ENCODE results near the gene STARD3. TPM values are rescaled to one million over a fixed set of nuclear protein-coding genes. Genes with fewer than 3 reads are reported as not detected.

The STARD3 gene
- total RNA-seq, 6 experiments from 2014 or later, result 24.3 to 49.8 (median 28.0) TPM

DNA sequence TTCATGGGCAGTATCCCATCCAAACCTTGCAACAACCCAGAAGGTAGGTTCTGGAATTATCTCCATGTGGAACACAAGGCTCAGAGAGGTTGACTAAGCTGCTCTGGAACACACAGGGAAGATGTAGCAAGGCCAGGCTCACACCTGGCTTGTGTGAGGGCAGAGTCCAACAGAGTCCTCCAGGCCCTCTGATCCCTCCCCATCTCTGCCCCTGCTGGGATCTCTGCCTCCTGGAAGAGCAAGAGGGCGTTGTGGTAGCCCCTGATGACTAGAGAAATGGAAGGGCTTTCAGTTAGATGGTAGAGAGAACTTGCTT is 17.2 kb upstream of the STARD3 start:
- WGBS (ENCODE audit: insufficient coverage, low coverage, low lambda C conversion rate, missing lambda C conversion rate), result 50% methylated on average over 1 of the region's 1 CpG
- Histone ChIP-seq H3K4me3 (no peak overlapping the region), H3K4me1 (no peaks in the 10 kb centered on the region), H3K27me3 (no peaks in the 10 kb centered on the region), H3K27ac (no peak overlapping the region), H3K36me3 (no peaks in the 10 kb centered on the region), H3K9me3 (no peaks in the 10 kb centered on the region)
- ATAC-seq (no peak), DNase-seq (no peak)
- intact Hi-C loops (cut with DNase I), result loop anchor here (5.0 to 10.0 kb wide), 4 partner anchors 55 to 133 kb away; no protein-coding TSS in a partner anchor
- TF ChIP-seq, protein P1, sequence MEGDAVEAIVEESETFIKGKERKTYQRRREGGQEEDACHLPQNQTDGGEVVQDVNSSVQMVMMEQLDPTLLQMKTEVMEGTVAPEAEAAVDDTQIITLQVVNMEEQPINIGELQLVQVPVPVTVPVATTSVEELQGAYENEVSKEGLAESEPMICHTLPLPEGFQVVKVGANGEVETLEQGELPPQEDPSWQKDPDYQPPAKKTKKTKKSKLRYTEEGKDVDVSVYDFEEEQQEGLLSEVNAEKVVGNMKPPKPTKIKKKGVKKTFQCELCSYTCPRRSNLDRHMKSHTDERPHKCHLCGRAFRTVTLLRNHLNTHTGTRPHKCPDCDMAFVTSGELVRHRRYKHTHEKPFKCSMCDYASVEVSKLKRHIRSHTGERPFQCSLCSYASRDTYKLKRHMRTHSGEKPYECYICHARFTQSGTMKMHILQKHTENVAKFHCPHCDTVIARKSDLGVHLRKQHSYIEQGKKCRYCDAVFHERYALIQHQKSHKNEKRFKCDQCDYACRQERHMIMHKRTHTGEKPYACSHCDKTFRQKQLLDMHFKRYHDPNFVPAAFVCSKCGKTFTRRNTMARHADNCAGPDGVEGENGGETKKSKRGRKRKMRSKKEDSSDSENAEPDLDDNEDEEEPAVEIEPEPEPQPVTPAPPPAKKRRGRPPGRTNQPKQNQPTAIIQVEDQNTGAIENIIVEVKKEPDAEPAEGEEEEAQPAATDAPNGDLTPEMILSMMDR (IDR thresholded peaks at IDR 0.05), result no peak
- no peak for TF ChIP-seq POLR2A (IDR thresholded peaks at IDR 0.05)

DNA sequence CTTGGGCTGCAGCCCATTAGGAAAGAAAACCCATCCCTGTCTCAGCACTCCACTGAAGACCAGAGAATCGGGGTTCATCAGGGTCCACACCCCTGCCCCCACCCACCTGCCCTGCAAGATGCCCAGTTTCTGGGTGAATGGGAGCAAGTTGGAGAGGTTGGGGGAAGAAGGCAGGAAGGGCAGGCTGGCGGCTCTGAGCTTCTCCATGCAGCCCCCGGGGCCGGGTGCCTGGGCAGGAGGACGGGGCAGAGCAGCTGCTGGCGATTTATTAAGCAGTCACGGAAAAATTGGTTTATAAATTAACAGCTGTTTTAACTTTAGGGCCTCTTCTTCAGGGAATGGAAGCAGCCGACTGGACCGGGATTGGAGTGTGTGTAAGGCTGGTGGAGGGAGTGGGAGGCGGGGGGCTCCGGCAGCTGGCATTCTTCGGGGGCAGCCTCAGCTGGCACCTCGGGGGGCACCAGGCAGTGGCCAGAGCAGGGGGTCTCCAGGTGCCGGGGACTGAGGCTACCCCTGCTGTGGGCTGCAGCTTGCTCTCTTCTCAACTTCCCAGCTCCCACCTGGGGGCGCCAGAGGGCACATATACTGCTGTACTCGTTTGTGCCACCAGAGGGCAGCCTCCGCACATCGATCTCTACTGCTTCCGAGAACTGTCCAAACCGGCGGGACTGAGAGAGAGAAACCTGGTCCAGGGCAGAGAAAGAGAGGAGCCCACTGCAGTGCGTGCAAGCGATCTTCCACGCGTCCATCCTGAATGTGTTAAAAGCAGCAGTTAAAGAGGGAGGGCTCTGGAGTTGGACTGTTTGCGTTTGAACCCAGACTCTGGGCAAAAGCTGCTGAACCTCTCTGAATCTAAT is 15.2 kb upstream of the STARD3 start:
- no peak overlapping the region for H3K4me3 ChIP-seq
- H3K27me3 ChIP-seq, result peaks cover 0 to 1% of the 10 kb centered on the region in 2 donors
- H3K27ac ChIP-seq, result no peak overlapping the region
- WGBS (ENCODE audit: insufficient coverage, low coverage, low lambda C conversion rate, missing lambda C conversion rate), result 4% methylated on average over 19 of the region's 26 CpGs
- H3K9me3 ChIP-seq, result no peaks in the 10 kb centered on the region
- H3K36me3 ChIP-seq, result no peaks in the 10 kb centered on the region
- ATAC-seq (peak; percentile 84 to 93 (median 88)), DNase-seq (peak; percentile 84 to 89 (median 84))
- TF ChIP-seq, protein P1 (IDR thresholded peaks at IDR 0.05), result peak; percentile 99 to 100 (median 100)
- TF ChIP-seq POLR2A (IDR thresholded peaks at IDR 0.05), result no peak
- intact Hi-C loops (cut with DNase I), result loop anchor here (5.0 to 10.0 kb wide), 4 partner anchors 53 to 131 kb away; no protein-coding TSS in a partner anchor
- no peaks in the 10 kb centered on the region for H3K4me1 ChIP-seq

GRCh38 chr17:39622380-39623006 is 14.5 kb upstream of the STARD3 start:
- TF ChIP-seq, protein P1 (IDR thresholded peaks at IDR 0.05), result no peak
- no peak for TF ChIP-seq POLR2A (IDR thresholded peaks at IDR 0.05)
- 32% methylated on average over 16 of the region's 16 CpGs for WGBS (ENCODE audit: insufficient coverage, low coverage, low lambda C conversion rate, missing lambda C conversion rate)
- Histone ChIP-seq H3K9me3 (no peaks in the 10 kb centered on the region), H3K27ac (no peak overlapping the region), H3K4me1 (no peaks in the 10 kb centered on the region), H3K27me3 (peaks cover 0 to 9% of the 10 kb centered on the region in 2 donors), H3K4me3 (no peak overlapping the region), H3K36me3 (no peaks in the 10 kb centered on the region)
- DNase-seq (no peak), ATAC-seq (no peak)
- intact Hi-C loops (cut with DNase I), result loop anchor here (5.0 to 10.0 kb wide), 4 partner anchors 52 to 130 kb away; no protein-coding TSS in a partner anchor

- no peak for TF ChIP-seq POLR2A (IDR thresholded peaks at IDR 0.05)
- TF ChIP-seq, protein P1 (IDR thresholded peaks at IDR 0.05), result peak; percentile 90 to 97 (median 94)
- Histone ChIP-seq H3K27me3 (peaks cover 0 to 9% of the 10 kb centered on the region in 2 donors), H3K9me3 (no peaks in the 10 kb centered on the region), H3K36me3 (no peaks in the 10 kb centered on the region), H3K27ac (no peak overlapping the region), H3K4me1 (no peaks in the 10 kb centered on the region), H3K4me3 (no peak overlapping the region)
- intact Hi-C loops (cut with DNase I), result loop anchor here (5.0 to 10.0 kb wide), 4 partner anchors 51 to 129 kb away; no protein-coding TSS in a partner anchor
- WGBS (ENCODE audit: insufficient coverage, low coverage, low lambda C conversion rate, missing lambda C conversion rate), result 0% methylated on average over 3 of the region's 16 CpGs
- ATAC-seq (peak; percentile 81 to 91 (median 85)), DNase-seq (peak; percentile 85 to 91 (median 89))
Observed at GRCh38 chr17:39623356-39623950, 13.5 kb upstream of the STARD3 start.

Measured in right lobe of liver (tissue), 6 donors.